ENCODE measurements around the gene HAGH.

Gene HAGH

GRCh38 chr16:1815461-1815860, 11.2 kb downstream of the HAGH start:
- in situ Hi-C loops (cut with HindIII; ENCODE audit: low sequenced_read_pairs) = no loop called here

GRCh38 chr16:1812732-1813163, 13.9 kb downstream of the HAGH start:
- in situ Hi-C loops (cut with HindIII; ENCODE audit: low sequenced_read_pairs) = no loop called here
- TF ChIP-seq, protein P1, sequence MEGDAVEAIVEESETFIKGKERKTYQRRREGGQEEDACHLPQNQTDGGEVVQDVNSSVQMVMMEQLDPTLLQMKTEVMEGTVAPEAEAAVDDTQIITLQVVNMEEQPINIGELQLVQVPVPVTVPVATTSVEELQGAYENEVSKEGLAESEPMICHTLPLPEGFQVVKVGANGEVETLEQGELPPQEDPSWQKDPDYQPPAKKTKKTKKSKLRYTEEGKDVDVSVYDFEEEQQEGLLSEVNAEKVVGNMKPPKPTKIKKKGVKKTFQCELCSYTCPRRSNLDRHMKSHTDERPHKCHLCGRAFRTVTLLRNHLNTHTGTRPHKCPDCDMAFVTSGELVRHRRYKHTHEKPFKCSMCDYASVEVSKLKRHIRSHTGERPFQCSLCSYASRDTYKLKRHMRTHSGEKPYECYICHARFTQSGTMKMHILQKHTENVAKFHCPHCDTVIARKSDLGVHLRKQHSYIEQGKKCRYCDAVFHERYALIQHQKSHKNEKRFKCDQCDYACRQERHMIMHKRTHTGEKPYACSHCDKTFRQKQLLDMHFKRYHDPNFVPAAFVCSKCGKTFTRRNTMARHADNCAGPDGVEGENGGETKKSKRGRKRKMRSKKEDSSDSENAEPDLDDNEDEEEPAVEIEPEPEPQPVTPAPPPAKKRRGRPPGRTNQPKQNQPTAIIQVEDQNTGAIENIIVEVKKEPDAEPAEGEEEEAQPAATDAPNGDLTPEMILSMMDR (IDR thresholded peaks at IDR 0.05; ENCODE audit: low read depth, low read length, missing control alignments) = peak; percentile 50
- DNase-seq (ENCODE audit: low read depth) = peak; percentile 16
- no peak overlapping the region for H3K4me3 ChIP-seq (ENCODE audit: low read depth, low read length)

More at GRCh38 chr16:1815461-1815860, 11.2 kb downstream of the HAGH start:
- H3K4me3 ChIP-seq (ENCODE audit: low read depth, low read length) = no peak overlapping the region
- DNase-seq (ENCODE audit: low read depth) = no peak
- TF ChIP-seq, protein P1 (IDR thresholded peaks at IDR 0.05; ENCODE audit: low read depth, low read length, missing control alignments) = no peak

DNA sequence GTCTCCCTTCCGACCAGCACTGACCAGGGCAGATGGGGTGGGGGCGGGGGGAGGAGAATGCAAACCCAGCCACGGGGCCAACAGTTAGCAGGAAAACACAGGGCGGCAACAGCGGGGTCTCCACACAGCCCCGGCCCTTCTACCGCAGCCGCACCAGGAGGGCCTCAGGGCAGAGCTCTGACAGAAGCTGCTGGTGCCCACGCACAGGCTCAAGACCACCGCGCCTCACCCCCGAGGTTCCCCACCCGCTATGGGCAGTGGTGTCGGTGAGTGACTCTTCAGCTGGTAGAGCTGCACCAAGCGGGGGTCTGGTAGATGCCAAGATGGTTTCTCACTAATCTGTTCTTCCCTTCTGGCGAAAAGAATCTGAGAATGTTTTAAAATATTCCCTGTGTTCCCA, 16.1 kb downstream of the HAGH start:
- in situ Hi-C loops (cut with HindIII; ENCODE audit: low sequenced_read_pairs) = no loop called here
- TF ChIP-seq, protein P1 (IDR thresholded peaks at IDR 0.05; ENCODE audit: low read depth, low read length, missing control alignments) = no peak
- no peak overlapping the region for H3K4me3 ChIP-seq (ENCODE audit: low read depth, low read length)
- DNase-seq (ENCODE audit: low read depth) = no peak

DNA sequence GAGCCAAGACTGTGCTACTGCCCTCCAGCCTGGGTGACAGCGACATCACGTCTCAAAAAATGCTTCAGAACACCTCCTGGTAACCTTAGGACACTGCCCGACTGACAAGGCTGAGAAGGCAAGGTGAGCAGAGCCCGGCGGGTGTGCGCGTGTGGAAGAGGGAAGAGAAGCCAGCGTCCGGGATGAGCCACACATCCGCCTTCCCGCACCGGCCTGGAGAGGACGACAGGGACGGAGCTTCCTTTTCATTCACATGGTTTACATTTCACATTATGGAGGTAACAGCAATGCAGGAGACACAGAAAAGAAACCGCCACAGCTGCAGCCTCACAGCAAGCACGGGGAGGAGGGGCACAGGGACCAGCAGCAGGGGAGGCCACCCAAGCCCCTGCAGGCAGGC, 16.5 kb downstream of the HAGH start:
- H3K4me3 ChIP-seq (ENCODE audit: low read depth, low read length) = no peak overlapping the region
- TF ChIP-seq, protein P1 (IDR thresholded peaks at IDR 0.05; ENCODE audit: low read depth, low read length, missing control alignments) = no peak
- in situ Hi-C loops (cut with HindIII; ENCODE audit: low sequenced_read_pairs) = no loop called here
- no peak for DNase-seq (ENCODE audit: low read depth)

- TF ChIP-seq, protein P1 (IDR thresholded peaks at IDR 0.05; ENCODE audit: low read depth, low read length, missing control alignments) = no peak
- DNase-seq (ENCODE audit: low read depth) = no peak
- H3K4me3 ChIP-seq (ENCODE audit: low read depth, low read length) = no peak overlapping the region
- in situ Hi-C loops (cut with HindIII; ENCODE audit: low sequenced_read_pairs) = no loop called here
Measured at GRCh38 chr16:1809281-1809801, 17.3 kb downstream of the HAGH start.

DNA sequence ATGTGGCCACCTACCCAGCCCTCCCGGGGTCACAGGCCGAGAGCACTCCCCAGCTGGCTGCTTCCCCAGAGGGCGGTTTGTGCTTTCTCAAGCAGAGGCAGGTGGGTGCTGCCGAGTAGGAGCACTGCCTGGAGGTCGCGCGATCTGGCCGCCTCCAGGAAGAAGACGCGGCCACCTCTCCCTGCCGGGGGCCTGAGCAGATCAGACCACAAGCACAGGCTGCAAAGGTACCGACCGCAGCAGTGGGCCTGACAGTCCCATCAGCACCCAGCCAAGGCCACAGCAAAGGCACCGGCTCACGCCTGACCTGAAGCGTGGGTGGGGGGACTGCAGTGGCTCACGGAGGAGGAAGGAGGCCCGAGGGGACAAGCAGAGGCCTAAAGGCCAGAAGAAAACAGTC, 17.9 kb downstream of the HAGH start:
- in situ Hi-C loops (cut with HindIII; ENCODE audit: low sequenced_read_pairs) = no loop called here
- no peak for DNase-seq (ENCODE audit: low read depth)
- TF ChIP-seq, protein P1 (IDR thresholded peaks at IDR 0.05; ENCODE audit: low read depth, low read length, missing control alignments) = no peak
- H3K4me3 ChIP-seq (ENCODE audit: low read depth, low read length) = no peak overlapping the region
